ENCODE measurements around the gene RAET1E. TPM values are rescaled to one million over a fixed set of nuclear protein-coding genes. Genes with fewer than 3 reads are reported as not detected.

The RAET1E gene
- total and polyA plus RNA-seq, 9 of the 15 experiments (the other 6 are each of a cell fraction or from before 2014, with no cell fraction given) = not detected

- peak; percentile 82; the same call in 1 of the 2 replicates for TF ChIP-seq ATF6 (CRISPR knock-in tag; IDR thresholded peaks at IDR 0.05)
- TF ChIP-seq ZNF449 (CRISPR knock-in tag; IDR thresholded peaks at IDR 0.05) = no peak
- TF ChIP-seq SREBF2 (CRISPR knock-in tag; IDR thresholded peaks at IDR 0.05) = no peak
- TF ChIP-seq NCOA4 (IDR thresholded peaks at IDR 0.05; ENCODE audit: partially characterized antibody) = no peak
- no peak for TF ChIP-seq ZNF184 (CRISPR knock-in tag; IDR thresholded peaks at IDR 0.05)
- no peak for TF ChIP-seq HEY1 (CRISPR knock-in tag; IDR thresholded peaks at IDR 0.05; ENCODE audit: borderline replicate concordance)
- no peak for TF ChIP-seq GTF3C2 (IDR thresholded peaks at IDR 0.05; ENCODE audit: borderline replicate concordance, extremely low read depth, insufficient read length)
- no peak for TF ChIP-seq FIP1L1 (IDR thresholded peaks at IDR 0.05; ENCODE audit: low read depth, low read length, poor library complexity, severe bottlenecking)
- peak; percentile 68 for TF ChIP-seq MEIS2 (IDR thresholded peaks at IDR 0.05; ENCODE audit: partially characterized antibody)
- TF ChIP-seq FOXA3 (CRISPR knock-in tag; conservative IDR thresholded peaks at IDR 0.05 in 1 of 2, IDR thresholded peaks at IDR 0.05 in 1 of 2) = no peak
- TF ChIP-seq JUND (IDR thresholded peaks at IDR 0.05; ENCODE audit: borderline replicate concordance, low read depth, low read length) = peak; percentile 48
- TF ChIP-seq JUND (tag; IDR thresholded peaks at IDR 0.05; ENCODE audit: borderline replicate concordance, low read depth, low read length) = no peak
- TF ChIP-seq GABPB2 (CRISPR knock-in tag; conservative IDR thresholded peaks at IDR 0.05) = no peak
- TF ChIP-seq FOXO4 (CRISPR knock-in tag; IDR thresholded peaks at IDR 0.05) = no peak
- no peak for TF ChIP-seq ZNF561 (CRISPR knock-in tag; conservative IDR thresholded peaks at IDR 0.05)
- TF ChIP-seq PTRF (tag; IDR thresholded peaks at IDR 0.05) = no peak
- TF ChIP-seq NFE2L1 (tag; IDR thresholded peaks at IDR 0.05; ENCODE audit: borderline replicate concordance, low read depth) = no peak
These were observed 43.9 kb upstream of the RAET1E start, which contains the start of gene ULBP2 (continued) for GRCh38 chr6:149941583-149942460.

Measured in K562 (cell line).